Neutrophil (primary cell): Measurements from ENCODE around the gene C7orf57.
"Not testable (repeated sequence)": the region's sequence is repeated elsewhere in the genome, so short reads cannot be mapped to it uniquely, and the experiment has no call there.

Experiments
- H3K27ac ChIP-seq: fragments of 200-600 bp; sonication (generic); 2 replicates; pipeline ENCODE4 v1.5.1; 2016; ENCODE audit warnings: mild to moderate bottlenecking, moderate library complexity
- H3K27me3 ChIP-seq: fragments of 200-600 bp; sonication (generic); 2 replicates; pipeline ENCODE4 v1.6.0; 2016; ENCODE audit warnings: mild to moderate bottlenecking
- H3K36me3 ChIP-seq: fragments of 200-600 bp; sonication (generic); 2 replicates; pipeline ENCODE4 v1.5.1; 2017
- H3K4me1 ChIP-seq, 2 experiments: fragments of 200-600 bp in 1 of 2; sonication (generic) in 1 of 2; 1 replicate in 1 of 2; 2 replicates in 1 of 2; pipeline versions ENCODE4 v1.5.1 to v1.6.1; 2013 to 2016; ENCODE audit warnings: low read depth in 1 of 2, low read length in 1 of 2, mild to moderate bottlenecking in 1 of 2, moderate library complexity in 1 of 2; ENCODE audit not compliant: control insufficient read depth in 1 of 2, insufficient read depth in 1 of 2
- H3K4me3 ChIP-seq, 2 experiments: fragments of 200-600 bp in 1 of 2; sonication (generic) in 1 of 2; 1 replicate in 1 of 2; 2 replicates in 1 of 2; pipeline ENCODE4 v1.5.1; 2013 to 2016; ENCODE audit warnings: low read depth in 1 of 2, low read length in 1 of 2, mild to moderate bottlenecking in 1 of 2, moderate library complexity in 1 of 2
- H3K9me3 ChIP-seq: fragments of 200-600 bp; sonication (generic); 2 replicates; pipeline ENCODE4 v1.5.1; 2016
- TF ChIP-seq, protein P1 (sequence below): fragments of 200-600 bp; sonication (generic); IDR thresholded peaks from 2 replicates; pipeline ENCODE4 v1.5.1; 2016; ENCODE audit warnings: antibody characterized with exemption

Gene C7orf57

DNA sequence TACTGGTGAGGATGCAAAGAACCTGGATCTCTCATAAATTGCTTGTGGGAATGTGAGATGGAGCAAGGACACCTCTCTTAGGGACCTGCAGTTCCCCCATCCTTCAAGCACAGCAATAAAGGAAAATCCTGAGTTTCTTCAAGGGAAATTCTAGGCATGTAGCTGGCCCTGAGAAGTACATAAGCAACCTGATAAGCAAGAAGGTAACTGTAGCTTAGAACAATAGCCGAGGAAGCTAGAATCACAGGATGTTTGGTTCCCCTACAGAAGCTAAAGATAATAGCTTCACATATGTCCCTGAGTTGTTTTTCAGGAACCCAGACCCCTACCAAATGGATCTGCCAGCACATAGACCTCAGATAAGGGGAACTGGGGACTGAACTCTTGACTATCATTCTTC lies 42.1 kb downstream of the C7orf57 start:
- no peaks in the 10 kb centered on the region for H3K9me3 ChIP-seq

GRCh38 chr7:48078470-48078869 lies 43.1 kb downstream of the C7orf57 start:
- no peaks in the 10 kb centered on the region for H3K27me3 ChIP-seq
- H3K36me3 ChIP-seq = no peaks in the 10 kb centered on the region
- no peaks in the 10 kb centered on the region for H3K9me3 ChIP-seq
- H3K4me1 ChIP-seq = no peaks in the 10 kb centered on the region
- TF ChIP-seq, protein P1, sequence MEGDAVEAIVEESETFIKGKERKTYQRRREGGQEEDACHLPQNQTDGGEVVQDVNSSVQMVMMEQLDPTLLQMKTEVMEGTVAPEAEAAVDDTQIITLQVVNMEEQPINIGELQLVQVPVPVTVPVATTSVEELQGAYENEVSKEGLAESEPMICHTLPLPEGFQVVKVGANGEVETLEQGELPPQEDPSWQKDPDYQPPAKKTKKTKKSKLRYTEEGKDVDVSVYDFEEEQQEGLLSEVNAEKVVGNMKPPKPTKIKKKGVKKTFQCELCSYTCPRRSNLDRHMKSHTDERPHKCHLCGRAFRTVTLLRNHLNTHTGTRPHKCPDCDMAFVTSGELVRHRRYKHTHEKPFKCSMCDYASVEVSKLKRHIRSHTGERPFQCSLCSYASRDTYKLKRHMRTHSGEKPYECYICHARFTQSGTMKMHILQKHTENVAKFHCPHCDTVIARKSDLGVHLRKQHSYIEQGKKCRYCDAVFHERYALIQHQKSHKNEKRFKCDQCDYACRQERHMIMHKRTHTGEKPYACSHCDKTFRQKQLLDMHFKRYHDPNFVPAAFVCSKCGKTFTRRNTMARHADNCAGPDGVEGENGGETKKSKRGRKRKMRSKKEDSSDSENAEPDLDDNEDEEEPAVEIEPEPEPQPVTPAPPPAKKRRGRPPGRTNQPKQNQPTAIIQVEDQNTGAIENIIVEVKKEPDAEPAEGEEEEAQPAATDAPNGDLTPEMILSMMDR = no peak
- H3K27ac ChIP-seq = no peak overlapping the region
- no peak overlapping the region for H3K4me3 ChIP-seq

More for the DNA sequence above, 42.1 kb downstream of the C7orf57 start:
- no peak overlapping the region for H3K4me3 ChIP-seq
- H3K27ac ChIP-seq = no peak overlapping the region
- no peaks in the 10 kb centered on the region for H3K27me3 ChIP-seq
- TF ChIP-seq, protein P1 = no peak
- no peaks in the 10 kb centered on the region for H3K36me3 ChIP-seq
- H3K4me1 ChIP-seq = no peaks in the 10 kb centered on the region

DNA sequence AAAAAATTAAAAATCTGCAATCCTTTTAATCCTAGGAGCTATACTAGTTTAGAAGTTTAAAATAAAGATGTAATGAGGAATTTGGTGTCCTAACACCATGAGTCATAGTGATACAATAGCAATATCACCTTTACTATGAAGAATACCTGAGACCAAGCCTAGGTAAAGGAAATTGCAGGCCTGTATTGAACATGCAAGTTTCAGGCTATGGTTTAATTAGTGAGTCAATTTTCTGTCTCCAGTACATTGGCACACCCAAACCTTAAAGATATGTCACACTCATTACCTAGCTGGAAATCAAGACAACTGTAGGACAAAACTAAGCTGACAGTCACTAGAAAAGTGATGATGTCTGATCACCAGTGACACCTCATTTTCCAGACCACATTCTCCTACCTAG lies 47.0 kb downstream of the C7orf57 start:
- H3K4me1 ChIP-seq, H3K4me3 ChIP-seq, H3K36me3 ChIP-seq, H3K27me3 ChIP-seq, H3K9me3 ChIP-seq, H3K27ac ChIP-seq: not testable (repeated sequence)

GRCh38 chr7:48083114-48083830 lies 47.9 kb downstream of the C7orf57 start:
- TF ChIP-seq, protein P1 = no peak
- Histone ChIP-seq H3K9me3 (no peaks in the 10 kb centered on the region), H3K27ac (no peak overlapping the region), H3K27me3 (no peaks in the 10 kb centered on the region), H3K4me3 (no peak overlapping the region), H3K4me1 (peaks cover 12 to 16% of the 10 kb centered on the region in 2 experiments), H3K36me3 (no peaks in the 10 kb centered on the region)

DNA sequence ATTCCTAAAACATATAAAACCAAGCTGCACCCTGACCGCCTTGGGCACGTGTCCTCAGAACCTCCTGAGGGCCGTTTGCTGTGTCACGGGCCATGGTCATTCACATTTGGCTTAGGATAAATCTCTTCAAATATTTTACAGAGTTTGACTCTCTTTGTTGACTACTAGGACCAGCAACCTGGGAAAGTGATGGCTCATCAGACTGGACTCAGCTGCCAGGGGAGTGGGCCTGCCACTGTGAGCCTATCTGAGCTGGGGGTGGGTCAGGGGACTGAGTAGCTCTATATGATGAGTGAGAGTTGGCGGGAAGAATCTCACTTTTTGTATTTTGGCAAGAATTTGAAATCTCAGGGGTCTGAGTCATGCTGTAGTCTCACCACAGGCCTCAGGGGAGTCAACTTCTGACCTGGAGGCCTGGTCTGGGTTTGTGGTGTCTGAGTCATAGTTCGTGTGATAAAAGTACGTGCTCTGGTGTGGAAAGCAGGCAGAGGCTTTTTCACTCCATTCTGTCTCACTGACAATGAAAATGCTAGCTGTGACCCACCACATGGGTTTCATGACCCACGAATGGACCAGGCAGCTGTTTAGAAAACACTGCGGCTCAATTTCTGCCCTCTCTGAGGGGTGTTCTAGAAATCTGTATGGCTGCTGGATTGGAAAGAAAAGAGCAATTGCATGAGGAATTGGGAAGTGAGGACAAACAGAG lies 49.5 kb downstream of the C7orf57 start:
- Histone ChIP-seq H3K27ac (no peak overlapping the region), H3K36me3 (no peaks in the 10 kb centered on the region), H3K4me1 (peaks cover 21 to 23% of the 10 kb centered on the region in 2 experiments), H3K27me3 (no peaks in the 10 kb centered on the region), H3K9me3 (no peaks in the 10 kb centered on the region), H3K4me3 (no peak overlapping the region)
- TF ChIP-seq, protein P1 = no peak

DNA sequence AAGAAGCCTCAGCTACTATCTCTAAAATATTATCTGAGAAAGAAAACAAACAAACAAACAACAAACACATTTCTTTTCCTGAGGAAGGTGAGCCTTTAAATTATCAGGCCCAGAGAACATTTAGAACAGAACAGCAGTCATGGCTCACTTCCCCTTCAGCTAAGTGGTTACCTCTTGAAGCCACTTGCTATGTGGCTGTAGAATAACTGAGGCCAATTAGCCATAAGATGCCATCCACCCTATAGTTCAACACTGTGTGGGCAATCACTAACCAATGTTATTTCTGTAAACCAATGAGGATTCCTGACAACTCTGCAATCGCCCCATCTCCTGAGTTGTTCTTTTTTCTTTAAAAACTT lies 50.1 kb downstream of the C7orf57 start:
- no peaks in the 10 kb centered on the region for H3K9me3 ChIP-seq
- H3K36me3 ChIP-seq = no peaks in the 10 kb centered on the region
- H3K27me3 ChIP-seq = no peaks in the 10 kb centered on the region
- H3K27ac ChIP-seq = no peak overlapping the region
- TF ChIP-seq, protein P1 = no peak
- H3K4me1 ChIP-seq = peaks cover 27 to 28% of the 10 kb centered on the region in 2 experiments
- no peak overlapping the region for H3K4me3 ChIP-seq
